ENCODE data around the gene MYL4.

DNA sequence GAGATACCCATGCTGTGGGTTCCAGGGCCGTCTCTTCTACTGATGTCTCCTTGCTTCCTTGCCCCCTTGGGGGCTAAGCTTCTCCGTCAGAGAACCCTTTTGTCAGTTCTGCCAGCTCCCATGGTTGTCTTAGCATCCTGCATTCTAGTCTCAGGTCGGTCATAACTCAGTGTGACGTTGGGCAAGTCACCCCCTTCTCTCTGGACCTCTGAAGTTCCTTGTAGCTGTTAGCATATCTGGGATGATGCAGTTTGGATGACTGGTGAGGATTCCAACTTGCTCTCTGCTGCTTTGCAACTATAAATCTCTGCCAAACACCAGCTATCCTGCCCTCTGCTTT, 8.9 kb upstream of the MYL4 start:
- TF ChIP-seq, protein P1, sequence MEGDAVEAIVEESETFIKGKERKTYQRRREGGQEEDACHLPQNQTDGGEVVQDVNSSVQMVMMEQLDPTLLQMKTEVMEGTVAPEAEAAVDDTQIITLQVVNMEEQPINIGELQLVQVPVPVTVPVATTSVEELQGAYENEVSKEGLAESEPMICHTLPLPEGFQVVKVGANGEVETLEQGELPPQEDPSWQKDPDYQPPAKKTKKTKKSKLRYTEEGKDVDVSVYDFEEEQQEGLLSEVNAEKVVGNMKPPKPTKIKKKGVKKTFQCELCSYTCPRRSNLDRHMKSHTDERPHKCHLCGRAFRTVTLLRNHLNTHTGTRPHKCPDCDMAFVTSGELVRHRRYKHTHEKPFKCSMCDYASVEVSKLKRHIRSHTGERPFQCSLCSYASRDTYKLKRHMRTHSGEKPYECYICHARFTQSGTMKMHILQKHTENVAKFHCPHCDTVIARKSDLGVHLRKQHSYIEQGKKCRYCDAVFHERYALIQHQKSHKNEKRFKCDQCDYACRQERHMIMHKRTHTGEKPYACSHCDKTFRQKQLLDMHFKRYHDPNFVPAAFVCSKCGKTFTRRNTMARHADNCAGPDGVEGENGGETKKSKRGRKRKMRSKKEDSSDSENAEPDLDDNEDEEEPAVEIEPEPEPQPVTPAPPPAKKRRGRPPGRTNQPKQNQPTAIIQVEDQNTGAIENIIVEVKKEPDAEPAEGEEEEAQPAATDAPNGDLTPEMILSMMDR (IDR thresholded peaks at IDR 0.05) = no peak
- TF ChIP-seq POLR2A (IDR thresholded peaks at IDR 0.05) = no peak
